Dendritic cell treated with granulocyte-macrophage colony-stimulating factor and Interleukin-4, amounts not matched to agents 40 ng/mL and 50 ng/mL, for 4 days (primary cell): ENCODE results near the gene LTBP3.
"Not testable (repeated sequence)": the region's sequence is repeated elsewhere in the genome, so short reads cannot be mapped to it uniquely, and the experiment has no call there.

Experiments used
- H3K27ac Mint-ChIP-seq: one replicate; pipeline ENCODE4 v1.8.0; 2022; ENCODE audit warnings: mild to moderate bottlenecking, mixed read lengths
- H3K27me3 Mint-ChIP-seq: one replicate; pipeline ENCODE4 v1.8.0; 2022; ENCODE audit warnings: mild to moderate bottlenecking, mixed read lengths
- H3K36me3 Mint-ChIP-seq: one replicate; pipeline ENCODE4 v1.8.0; 2022; ENCODE audit warnings: low read depth, mixed read lengths
- H3K4me1 Mint-ChIP-seq: one replicate; pipeline ENCODE4 v1.8.0; 2022; ENCODE audit warnings: low read depth, mixed read lengths
- H3K4me3 Mint-ChIP-seq: one replicate; pipeline ENCODE4 v1.8.0; 2022; ENCODE audit warnings: mild to moderate bottlenecking, moderate library complexity, mixed read lengths
- H3K9me3 Mint-ChIP-seq: one replicate; pipeline ENCODE4 v1.8.0; 2022; ENCODE audit warnings: mixed read lengths
- intact Hi-C: fragments of 100-400 bp; cut with micrococcal nuclease; formaldehyde crosslinking; loops from one replicate; pipeline ENCODE4 v1.15.0; 2022

LTBP3 gene

GRCh38 chr11:65522718-65523630 lies 35.2 kb downstream of the LTBP3 start:
- H3K27me3 Mint-ChIP-seq, H3K9me3 Mint-ChIP-seq, intact Hi-C loops: not testable (repeated sequence)
- Mint-ChIP-seq H3K27ac (peak overlapping the region; percentile 64), H3K36me3 (peaks cover 29% of the 10 kb centered on the region), H3K4me3 (peak overlapping the region; percentile 42), H3K4me1 (peaks cover 52% of the 10 kb centered on the region)

GRCh38 chr11:65521777-65522521 lies 36.2 kb downstream of the LTBP3 start:
- H3K9me3 Mint-ChIP-seq, intact Hi-C loops, H3K27me3 Mint-ChIP-seq, H3K4me3 Mint-ChIP-seq, H3K27ac Mint-ChIP-seq: not testable (repeated sequence)
- Mint-ChIP-seq H3K36me3 (peaks cover 19% of the 10 kb centered on the region), H3K4me1 (peaks cover 49% of the 10 kb centered on the region)

DNA sequence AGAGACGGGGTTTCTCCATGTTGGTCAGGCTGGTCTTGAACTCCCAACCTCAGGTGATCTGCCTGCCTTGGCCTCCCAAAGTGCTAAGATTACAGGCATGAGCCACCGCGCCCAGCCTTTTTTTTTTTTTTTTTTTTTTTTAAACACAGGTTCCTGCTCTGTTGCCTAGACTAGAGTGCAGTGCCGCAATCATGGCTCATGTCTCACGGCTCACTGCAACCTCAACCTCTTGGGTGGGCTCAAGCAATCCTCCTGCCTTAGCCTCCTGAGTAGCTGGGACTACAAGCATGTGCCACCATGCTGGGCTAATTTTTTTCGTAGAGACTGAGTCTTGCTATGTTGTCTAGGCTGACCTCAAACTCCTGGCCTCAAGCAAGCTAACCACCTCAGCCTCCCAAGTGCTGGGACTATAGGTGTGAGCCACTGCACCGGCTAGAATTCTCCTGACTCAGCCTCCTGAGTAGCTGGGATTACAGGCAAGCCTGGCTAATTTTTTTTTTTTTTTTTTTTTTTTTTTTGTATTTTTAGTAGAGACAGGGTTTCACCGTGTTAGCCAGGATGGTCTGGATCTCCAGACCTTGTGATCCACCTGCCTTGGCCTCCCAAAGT lies 39.1 kb downstream of the LTBP3 start:
- intact Hi-C loops: not testable (repeated sequence)

DNA sequence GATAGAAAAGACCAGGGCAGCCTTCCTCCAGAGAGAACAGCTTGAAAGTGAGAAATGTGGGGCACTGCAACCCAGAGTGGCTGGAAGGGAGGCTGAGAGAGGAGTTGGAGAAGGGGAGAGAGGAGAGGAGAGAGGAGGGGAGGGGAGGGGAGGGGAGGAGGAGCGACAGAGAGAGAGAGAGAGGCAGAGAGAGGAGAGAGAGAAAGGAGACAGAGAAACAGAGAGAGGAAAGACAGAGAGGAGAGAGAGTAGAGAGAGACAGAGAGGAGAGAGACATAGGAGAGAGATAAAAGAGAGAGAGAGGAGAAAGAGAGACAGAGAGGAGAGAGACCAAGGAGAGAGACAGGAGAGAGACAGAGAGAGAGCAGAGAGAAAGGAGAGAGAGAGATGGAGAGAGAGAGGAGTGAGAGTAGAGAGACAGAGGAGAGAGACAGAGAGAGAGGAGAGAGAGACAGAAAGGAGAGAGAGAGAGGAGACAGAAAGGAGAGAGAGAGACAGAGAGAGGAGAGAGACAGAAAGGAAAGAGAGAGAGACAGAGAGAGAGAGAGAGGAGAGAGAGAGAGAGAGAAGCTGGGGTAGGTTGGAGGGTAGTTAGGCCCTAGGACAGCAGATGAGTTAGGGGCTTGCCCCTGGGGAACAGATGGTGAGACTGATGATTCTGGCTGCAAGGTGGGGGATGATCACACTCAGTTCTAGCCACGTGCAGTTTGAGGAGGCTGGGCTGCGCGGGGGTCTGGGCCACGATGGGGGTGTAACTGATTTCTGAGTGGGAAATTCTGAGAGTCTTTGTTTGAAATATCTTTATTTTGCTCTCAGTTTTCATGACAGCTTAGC lies 41.8 kb downstream of the LTBP3 start:
- H3K27ac Mint-ChIP-seq: peak overlapping the region; percentile 21
- intact Hi-C loops: no loop called here
- no peak overlapping the region for H3K4me3 Mint-ChIP-seq
- no peaks in the 10 kb centered on the region for H3K36me3 Mint-ChIP-seq
- peaks cover 7% of the 10 kb centered on the region for H3K4me1 Mint-ChIP-seq
- H3K9me3 Mint-ChIP-seq: no peaks in the 10 kb centered on the region
- peaks cover 6% of the 10 kb centered on the region for H3K27me3 Mint-ChIP-seq

More for the DNA sequence above, 39.1 kb downstream of the LTBP3 start:
- not testable (repeated sequence) for H3K36me3 Mint-ChIP-seq, H3K9me3 Mint-ChIP-seq, H3K4me3 Mint-ChIP-seq, H3K27me3 Mint-ChIP-seq, H3K27ac Mint-ChIP-seq
- H3K4me1 Mint-ChIP-seq: peaks cover 33% of the 10 kb centered on the region

GRCh38 chr11:65512311-65512710 lies 45.8 kb downstream of the LTBP3 start:
- not testable (repeated sequence) for H3K4me3 Mint-ChIP-seq, H3K36me3 Mint-ChIP-seq, H3K27me3 Mint-ChIP-seq, H3K9me3 Mint-ChIP-seq, H3K27ac Mint-ChIP-seq
- H3K4me1 Mint-ChIP-seq: peaks cover 26% of the 10 kb centered on the region
- intact Hi-C loops: loop anchor here (5.0 kb wide), 1 partner anchor 240 kb away; no protein-coding TSS in a partner anchor

DNA sequence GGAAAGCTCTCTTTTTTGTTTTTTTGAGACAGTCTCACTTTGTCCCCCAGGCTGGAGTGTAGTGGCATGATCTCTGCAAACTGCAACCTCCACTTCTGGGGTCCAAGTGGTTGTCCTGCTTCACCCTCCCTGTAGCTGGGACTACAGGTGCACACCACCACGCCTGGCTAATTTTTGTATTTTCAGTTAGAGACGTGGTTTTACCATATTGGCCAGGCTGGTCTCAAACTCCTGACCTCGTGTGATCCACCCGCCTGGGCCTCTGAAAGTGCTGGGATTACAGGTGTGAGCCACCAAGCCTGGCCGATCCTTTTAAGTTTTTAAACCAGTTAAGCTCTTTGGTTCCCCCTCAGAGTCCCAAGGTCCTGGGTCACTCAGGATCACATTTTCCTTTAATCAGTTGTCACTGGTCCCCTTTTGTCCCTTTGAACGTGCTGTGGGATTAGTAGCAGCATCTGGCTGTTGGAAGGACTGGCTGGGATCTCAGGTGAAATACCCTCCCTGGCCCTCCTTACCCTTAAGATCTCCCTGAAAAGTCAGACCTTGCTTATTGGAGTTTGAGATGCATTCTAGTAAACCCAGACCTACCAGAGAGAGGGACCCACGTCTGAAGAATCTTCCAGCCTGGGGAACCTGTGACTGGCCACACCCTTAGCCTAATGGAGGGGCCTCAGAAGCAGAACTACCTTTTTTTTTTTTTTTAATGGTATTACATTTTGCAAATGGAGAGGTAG lies 51.2 kb downstream of the LTBP3 start:
- Mint-ChIP-seq H3K9me3 (no peaks in the 10 kb centered on the region), H3K36me3 (no peaks in the 10 kb centered on the region), H3K4me3 (no peak overlapping the region), H3K27ac (no peak overlapping the region), H3K4me1 (peaks cover 63% of the 10 kb centered on the region), H3K27me3 (no peaks in the 10 kb centered on the region)
- intact Hi-C loops: no loop called here

DNA sequence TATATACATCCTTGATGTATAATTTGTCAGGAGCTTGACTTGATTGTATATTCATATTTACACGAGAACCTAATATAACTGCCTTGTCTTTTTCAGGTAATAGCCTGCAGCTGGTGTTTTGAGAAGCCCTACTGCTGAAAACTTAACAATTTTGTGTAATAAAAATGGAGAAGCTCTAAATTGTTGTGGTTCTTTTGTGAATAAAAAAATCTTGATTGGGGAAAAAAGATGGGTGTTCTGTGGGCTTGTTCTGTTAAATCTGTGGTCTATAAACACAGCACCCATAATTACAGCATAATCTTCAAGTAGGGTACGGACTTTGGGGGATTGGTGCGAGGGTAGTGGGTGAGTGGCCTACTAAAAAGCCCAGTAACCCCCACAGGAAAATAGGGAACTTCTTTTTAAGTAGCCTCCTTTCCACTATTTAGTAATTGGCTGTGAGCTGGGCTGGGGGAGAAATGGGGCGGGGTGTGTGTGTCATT lies 51.8 kb downstream of the LTBP3 start:
- peaks cover 63% of the 10 kb centered on the region for H3K4me1 Mint-ChIP-seq
- no peak overlapping the region for H3K27ac Mint-ChIP-seq
- intact Hi-C loops: no loop called here
- H3K36me3 Mint-ChIP-seq: no peaks in the 10 kb centered on the region
- H3K9me3 Mint-ChIP-seq: no peaks in the 10 kb centered on the region
- no peaks in the 10 kb centered on the region for H3K27me3 Mint-ChIP-seq
- no peak overlapping the region for H3K4me3 Mint-ChIP-seq

GRCh38 chr11:65505466-65506289 lies 52.5 kb downstream of the LTBP3 start:
- Mint-ChIP-seq H3K27ac (no peak overlapping the region), H3K9me3 (no peaks in the 10 kb centered on the region), H3K27me3 (no peaks in the 10 kb centered on the region), H3K36me3 (no peaks in the 10 kb centered on the region), H3K4me1 (peaks cover 61% of the 10 kb centered on the region), H3K4me3 (no peak overlapping the region)
- intact Hi-C loops: no loop called here

- no peaks in the 10 kb centered on the region for H3K36me3 Mint-ChIP-seq
- H3K4me3 Mint-ChIP-seq: no peak overlapping the region
- H3K27me3 Mint-ChIP-seq: no peaks in the 10 kb centered on the region
- no peaks in the 10 kb centered on the region for H3K9me3 Mint-ChIP-seq
- H3K27ac Mint-ChIP-seq: no peak overlapping the region
- intact Hi-C loops: no loop called here
- H3K4me1 Mint-ChIP-seq: peaks cover 56% of the 10 kb centered on the region
These were observed 53.3 kb downstream of the LTBP3 start for GRCh38 chr11:65504674-65505465.

GRCh38 chr11:65503949-65504673 lies 54.0 kb downstream of the LTBP3 start:
- H3K9me3 Mint-ChIP-seq: no peaks in the 10 kb centered on the region
- no peak overlapping the region for H3K27ac Mint-ChIP-seq
- H3K4me1 Mint-ChIP-seq: peaks cover 56% of the 10 kb centered on the region
- H3K4me3 Mint-ChIP-seq: no peak overlapping the region
- intact Hi-C loops: no loop called here
- H3K36me3 Mint-ChIP-seq: no peaks in the 10 kb centered on the region
- no peaks in the 10 kb centered on the region for H3K27me3 Mint-ChIP-seq

DNA sequence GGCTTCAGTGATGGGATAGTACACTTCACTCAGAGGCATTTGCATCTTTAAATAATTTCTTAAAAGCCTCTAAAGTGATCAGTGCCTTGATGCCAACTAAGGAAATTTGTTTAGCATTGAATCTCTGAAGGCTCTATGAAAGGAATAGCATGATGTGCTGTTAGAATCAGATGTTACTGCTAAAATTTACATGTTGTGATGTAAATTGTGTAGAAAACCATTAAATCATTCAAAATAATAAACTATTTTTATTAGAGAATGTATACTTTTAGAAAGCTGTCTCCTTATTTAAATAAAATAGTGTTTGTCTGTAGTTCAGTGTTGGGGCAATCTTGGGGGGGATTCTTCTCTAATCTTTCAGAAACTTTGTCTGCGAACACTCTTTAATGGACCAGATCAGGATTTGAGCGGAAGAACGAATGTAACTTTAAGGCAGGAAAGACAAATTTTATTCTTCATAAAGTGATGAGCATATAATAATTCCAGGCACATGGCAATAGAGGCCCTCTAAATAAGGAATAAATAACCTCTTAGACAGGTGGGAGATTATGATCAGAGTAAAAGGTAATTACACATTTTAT lies 54.7 kb downstream of the LTBP3 start:
- H3K36me3 Mint-ChIP-seq: no peaks in the 10 kb centered on the region
- no peaks in the 10 kb centered on the region for H3K27me3 Mint-ChIP-seq
- H3K27ac Mint-ChIP-seq: no peak overlapping the region
- no peaks in the 10 kb centered on the region for H3K9me3 Mint-ChIP-seq
- intact Hi-C loops: no loop called here
- no peak overlapping the region for H3K4me3 Mint-ChIP-seq
- peaks cover 52% of the 10 kb centered on the region for H3K4me1 Mint-ChIP-seq
